A172 (cell line): ENCODE measurements around the gene CSNK2A3. TPM values are rescaled to one million over a fixed set of nuclear protein-coding genes. Genes with fewer than 3 reads are reported as not detected.
A peak's percentile ranks its signal among the peaks of the same experiment; 100 is the strongest.

Source experiments
- DNase-seq: peaks from one replicate; pipeline ENCODE4 v3.0.0-alpha.2; 2015; ENCODE audit warnings: low spot score
- total RNA-seq: library from RNA; depleted of rRNA; stranded (reverse); fragments of >200 nt; shearing (Covaris generic); gene quantifications from 2 replicates; pipeline ENCODE4 v1.2.3, GENCODE V29; 2014

CSNK2A3 gene
- total RNA-seq, 1 experiment from 2014 or later, result 3.4 TPM

- DNase-seq, result no peak
Observed at GRCh38 chr11:11338304-11338703, 14.7 kb downstream of the CSNK2A3 start.

GRCh38 chr11:11336664-11337063 is 16.4 kb downstream of the CSNK2A3 start:
- DNase-seq, result no peak

GRCh38 chr11:11335043-11335442 is 18.0 kb downstream of the CSNK2A3 start:
- DNase-seq, result no peak

DNA sequence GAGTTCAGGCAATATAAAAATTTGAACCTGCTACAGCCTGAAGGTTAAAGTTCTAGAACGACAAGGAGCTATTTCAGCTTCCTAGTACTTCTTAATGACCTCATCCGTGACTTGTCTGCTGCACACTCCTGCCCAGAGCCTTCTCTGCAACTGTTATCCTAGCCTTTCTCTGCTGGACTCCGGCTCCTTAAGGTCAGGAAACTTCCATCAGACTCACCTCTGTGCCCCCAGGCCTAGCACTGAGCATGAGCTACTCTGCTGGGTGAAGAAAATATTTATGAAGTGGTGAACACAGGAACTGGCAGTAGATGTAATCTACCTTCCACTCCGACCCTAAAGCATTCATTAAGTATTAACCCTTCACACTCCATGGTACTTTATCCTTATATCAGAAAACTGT is 18.4 kb downstream of the CSNK2A3 start:
- no peak for DNase-seq

DNA sequence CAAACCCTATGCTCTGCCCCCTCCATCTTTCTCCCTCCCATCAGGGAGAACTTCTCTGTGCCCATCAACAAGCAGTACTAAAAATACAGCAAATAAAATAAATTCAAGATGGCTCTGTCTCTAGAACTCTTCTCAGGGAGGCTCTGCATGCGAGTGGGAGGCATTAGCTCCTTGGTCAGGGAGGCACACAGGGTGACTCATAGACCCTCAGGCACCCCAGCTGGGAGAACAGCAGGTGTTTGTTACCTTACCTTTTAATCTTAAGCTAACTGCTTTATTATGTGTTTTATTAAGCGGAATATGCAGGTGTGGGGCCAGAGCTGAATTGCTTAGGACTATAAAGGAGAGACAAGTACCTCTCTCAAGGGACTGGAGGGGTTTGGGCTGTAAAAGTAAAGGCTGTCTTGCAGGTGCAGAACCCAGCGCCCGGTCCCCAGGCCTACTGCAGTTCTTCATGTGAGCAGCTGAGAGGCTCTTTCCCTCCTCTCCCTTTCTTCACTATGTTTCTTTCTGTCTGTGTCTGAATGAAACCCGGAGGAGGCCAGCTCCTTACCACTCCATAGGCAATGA is 20.8 kb downstream of the CSNK2A3 start:
- no peak for DNase-seq

DNA sequence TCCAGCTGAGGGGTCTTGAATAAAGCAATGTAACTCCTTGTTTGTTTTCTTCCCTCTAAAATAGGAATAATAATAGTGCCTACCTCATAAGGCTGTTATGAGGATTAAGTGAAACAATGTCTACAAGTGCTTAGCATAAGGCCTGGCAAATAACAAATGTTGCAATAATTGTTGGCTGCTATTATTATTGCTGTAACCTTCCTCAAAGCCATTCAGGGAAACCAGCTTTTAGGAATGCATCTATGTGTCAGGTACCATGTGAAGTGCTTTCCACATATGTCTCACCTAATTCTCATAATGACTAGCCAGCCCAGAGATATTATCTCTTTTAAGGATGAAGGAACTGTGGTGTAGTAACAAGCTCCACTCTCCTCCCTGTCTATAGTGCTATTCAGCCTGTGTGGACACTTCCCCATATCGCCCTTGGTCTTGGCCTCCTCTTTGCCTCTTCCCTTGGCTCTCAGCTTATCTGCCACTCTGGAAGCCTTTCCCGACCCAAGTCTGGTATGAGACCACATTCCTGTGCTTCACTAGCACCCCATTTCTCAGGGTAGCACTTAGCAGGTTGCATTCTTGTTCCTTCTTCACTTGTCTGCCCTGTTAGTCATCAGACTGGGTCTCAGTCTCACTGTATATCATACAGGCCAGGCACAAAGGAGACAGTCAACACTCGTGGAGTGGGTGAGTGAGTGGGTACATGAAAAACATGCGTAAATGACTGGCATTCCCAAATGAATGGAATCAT is 23.8 kb downstream of the CSNK2A3 start:
- DNase-seq, result no peak

DNA sequence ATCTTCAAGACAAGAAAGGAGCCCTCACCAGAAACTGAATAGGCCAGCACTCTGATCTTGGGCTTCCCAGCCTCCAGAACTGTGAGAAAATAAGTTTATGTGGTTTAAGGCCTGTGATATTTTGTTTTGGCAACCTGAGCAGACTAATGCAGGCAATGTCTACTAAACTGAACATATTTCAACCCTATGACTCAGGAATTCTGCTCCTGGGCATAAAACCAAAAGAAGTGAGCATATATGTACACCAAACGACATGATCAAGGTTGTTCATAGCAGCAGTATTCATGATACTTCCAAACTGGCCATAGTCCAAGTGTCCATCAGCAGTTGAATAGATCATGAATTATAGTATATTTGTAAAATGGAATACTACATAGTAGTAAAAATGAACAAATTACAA is 29.0 kb downstream of the CSNK2A3 start:
- no peak for DNase-seq

GRCh38 chr11:11322101-11322500 is 30.9 kb downstream of the CSNK2A3 start:
- DNase-seq, result no peak

DNA sequence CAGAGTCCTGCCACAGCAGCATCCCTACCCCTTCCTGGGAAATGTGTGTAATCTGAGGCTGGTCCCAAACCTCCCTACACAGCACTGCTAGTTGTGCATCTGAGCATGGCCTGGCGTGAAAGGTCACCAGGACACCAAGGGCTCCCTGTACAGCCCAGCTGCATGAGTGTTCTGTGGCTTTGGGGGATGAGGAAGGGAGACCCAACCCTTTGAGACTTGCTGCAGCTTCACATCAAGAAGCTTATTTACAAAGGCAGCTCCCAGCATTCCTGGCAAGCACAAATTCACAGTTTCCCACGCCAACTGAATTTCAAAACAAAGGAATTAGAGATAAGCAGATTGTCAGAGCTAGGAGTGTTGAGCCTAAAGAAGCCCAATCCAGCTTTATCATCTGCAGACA is 32.2 kb downstream of the CSNK2A3 start:
- no peak for DNase-seq

GRCh38 chr11:11318961-11319360 is 34.1 kb downstream of the CSNK2A3 start:
- no peak for DNase-seq

DNA sequence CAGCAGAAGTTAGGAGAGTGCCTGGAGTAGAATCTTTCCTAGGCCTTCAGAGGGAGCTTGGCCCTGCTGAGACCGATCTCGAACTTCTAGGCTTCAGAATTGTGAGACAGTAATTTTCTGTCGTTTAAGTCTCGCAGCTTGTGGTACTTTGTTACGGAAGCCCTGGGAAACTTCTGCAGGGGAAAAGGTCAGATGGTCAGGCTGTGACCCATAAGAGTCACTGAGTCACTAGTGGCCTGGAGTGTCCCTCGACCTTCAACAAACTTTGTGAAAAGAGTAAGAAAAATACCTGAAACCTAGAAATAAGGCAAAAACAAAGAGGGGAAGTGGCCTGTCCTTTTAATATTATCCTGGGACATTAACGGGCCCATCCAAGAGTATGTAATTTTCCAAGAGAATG is 34.6 kb downstream of the CSNK2A3 start:
- DNase-seq, result no peak

DNA sequence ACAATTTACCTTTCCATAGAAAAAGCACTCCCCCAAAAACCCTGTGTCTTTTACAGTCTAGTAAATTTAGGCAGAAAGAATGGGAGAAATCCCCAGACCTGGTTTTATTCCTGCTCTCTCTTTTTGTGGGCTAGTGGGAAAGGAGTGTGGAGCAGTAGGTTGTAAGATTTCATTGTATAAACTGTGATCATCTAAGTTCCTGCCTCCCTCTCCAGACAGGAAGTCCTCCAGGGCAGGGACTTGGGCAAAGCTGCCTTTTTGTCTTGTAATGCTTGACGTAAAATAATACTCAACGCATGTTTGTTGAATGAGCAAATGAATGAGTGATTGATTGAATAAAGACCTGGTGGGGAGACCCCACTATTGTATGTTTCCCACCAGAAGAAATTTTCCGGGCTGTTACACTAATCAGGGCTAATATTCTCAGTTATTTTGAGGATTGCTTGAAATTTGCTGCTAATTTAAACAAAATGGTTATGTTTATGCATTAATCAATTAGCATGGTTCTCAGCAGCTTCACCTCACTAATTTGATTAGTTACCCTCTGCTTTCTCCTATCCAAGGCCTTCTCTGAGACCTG is 36.3 kb downstream of the CSNK2A3 start:
- no peak for DNase-seq

DNA sequence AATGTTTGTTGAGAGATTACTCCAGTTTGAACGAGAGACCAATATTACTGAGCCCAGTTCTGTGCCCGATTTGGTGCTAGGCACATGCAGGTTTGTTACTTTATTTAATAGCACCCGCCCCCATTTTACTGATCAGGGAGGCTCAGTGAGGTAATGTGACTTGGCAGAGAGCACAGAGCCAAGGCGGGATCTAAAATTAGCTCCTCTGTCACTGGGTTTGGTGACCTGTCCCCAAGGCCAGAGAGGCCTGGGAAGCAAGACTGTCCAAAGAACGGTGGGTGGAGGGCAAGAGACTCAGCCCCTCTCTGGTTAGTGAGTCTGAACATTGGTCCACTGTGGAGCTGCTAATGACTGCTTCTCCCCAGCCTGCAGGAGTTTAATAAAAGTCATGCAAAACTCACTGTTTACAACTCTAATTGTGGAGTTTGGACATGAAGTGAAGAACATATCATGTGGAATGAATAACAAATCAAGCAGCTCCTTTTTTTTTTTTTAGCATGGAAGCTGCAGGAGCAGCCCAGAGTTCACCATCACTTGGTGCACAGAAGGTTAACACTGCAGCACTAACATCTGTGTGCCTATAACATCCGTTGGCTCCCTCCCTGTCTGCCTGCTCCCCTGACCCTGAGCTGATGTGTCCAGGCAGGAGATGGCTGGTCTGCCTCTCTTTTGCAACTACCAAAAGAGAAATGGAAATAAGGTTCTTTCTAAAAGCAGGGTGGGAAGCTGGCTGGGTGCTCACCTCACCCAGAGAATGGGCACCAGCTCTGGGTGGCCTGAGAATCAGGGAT is 39.0 kb downstream of the CSNK2A3 start:
- no peak for DNase-seq

GRCh38 chr11:11313426-11313825 is 39.6 kb downstream of the CSNK2A3 start:
- peak; percentile 35 for DNase-seq

GRCh38 chr11:11312738-11313137 is 40.3 kb downstream of the CSNK2A3 start:
- no peak for DNase-seq

DNA sequence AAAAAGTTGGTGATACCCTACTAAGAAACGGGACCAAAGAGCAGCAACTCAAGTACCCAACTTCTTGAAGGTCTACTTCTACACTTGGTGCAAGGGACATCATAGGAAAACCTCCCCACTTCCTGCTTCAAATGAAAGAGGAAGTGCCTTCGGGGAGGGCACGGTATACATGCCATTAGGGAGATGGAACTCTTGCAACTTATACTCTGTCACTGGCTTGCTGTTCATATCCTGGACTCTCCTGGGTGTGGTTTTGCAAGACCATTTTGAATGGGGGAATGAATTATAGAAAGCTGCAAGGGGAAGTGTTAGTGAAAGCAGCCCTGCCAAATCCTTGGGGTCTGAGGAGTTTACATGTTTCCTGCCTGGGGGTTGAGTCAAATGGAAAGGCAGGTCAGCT is 41.9 kb downstream of the CSNK2A3 start:
- no peak for DNase-seq

DNA sequence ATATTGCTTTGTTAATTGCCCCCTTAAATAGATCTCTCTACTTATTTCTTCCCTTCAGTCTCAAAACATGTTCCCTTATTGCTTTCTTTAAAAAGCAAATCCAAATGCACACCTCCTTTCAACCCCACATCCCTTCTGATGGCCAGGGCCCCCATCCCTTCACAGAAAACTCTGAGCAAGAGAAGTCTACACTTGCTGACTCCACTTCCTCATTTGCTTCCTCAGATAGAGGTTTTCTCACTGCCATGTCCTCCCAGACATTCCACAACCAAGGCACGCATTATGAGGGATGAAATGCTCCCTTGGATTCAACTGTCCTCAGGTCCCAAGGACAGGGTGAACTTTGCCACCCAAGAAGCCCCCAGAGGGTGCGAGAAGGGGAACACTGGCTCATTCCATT is 43.1 kb downstream of the CSNK2A3 start:
- no peak for DNase-seq

GRCh38 chr11:11308249-11308648 is 44.8 kb downstream of the CSNK2A3 start:
- no peak for DNase-seq

- DNase-seq, result no peak
Observed at GRCh38 chr11:11306855-11307254, 46.2 kb downstream of the CSNK2A3 start.

GRCh38 chr11:11304550-11304949 is 48.5 kb downstream of the CSNK2A3 start:
- DNase-seq, result no peak

DNA sequence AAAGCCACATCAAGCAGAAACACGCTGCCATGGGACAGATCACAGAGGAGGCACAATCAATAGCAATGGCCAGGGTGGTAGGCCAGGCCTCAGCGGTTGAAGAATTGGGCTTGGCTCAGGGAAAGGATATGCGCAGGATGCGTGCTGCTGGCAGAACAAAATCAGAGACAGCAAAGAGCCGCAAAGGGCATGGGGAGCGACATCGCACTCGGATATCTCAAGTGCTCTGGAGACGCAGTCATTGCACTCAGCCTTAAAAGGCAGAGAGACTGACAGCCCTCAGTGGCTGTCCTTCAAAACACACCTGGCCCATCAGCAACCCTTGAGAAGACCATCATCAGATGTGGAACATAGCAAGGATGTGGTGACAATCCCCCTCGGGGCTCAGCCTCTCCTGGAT is 50.5 kb downstream of the CSNK2A3 start:
- no peak for DNase-seq
